Spleen (tissue), 11 donors: ENCODE results near the gene UIMC1. TPM values are rescaled to one million over a fixed set of nuclear protein-coding genes. Genes with fewer than 3 reads are reported as not detected.

ENCODE experiments used
- DNase-seq: peaks from one replicate; pipeline ENCODE4 v3.0.0-alpha.2; 2020
- H3K27ac ChIP-seq, 8 donors: fragments of 200-600 bp; sonication (generic) in 7 of 8; 1 replicate in 4 of 8; 2 replicates in 4 of 8; pipeline versions ENCODE4 v1.5.0 to v1.8.0; 2016 to 2021; ENCODE audit warnings: inconsistent platforms in 4 of 8, mild to moderate bottlenecking in 4 of 8, moderate library complexity in 1 of 8
- H3K27me3 ChIP-seq, 7 donors: fragments of 200-600 bp; sonication (generic) in 6 of 7; replicated peaks in 1 of 7; 1 replicate in 4 of 7; 2 replicates in 3 of 7; pipeline versions ENCODE4 v1.5.0 to v1.8.0; 2016 to 2021; ENCODE audit warnings: inconsistent platforms in 3 of 7, mild to moderate bottlenecking in 1 of 7
- H3K36me3 ChIP-seq, 6 donors: fragments of 200-600 bp; sonication (generic) in 5 of 6; 1 replicate in 4 of 6; 2 replicates in 2 of 6; pipeline versions ENCODE4 v1.5.0 to v1.8.0; 2016 to 2021; ENCODE audit warnings: inconsistent platforms in 2 of 6
- H3K4me1 ChIP-seq, 6 donors: fragments of 200-600 bp; sonication (generic) in 5 of 6; 1 replicate in 3 of 6; 2 replicates in 3 of 6; pipeline versions ENCODE4 v1.5.0 to v1.8.0; 2016 to 2021; ENCODE audit warnings: inconsistent platforms in 3 of 6
- H3K4me3 ChIP-seq, 8 donors: fragments of 200-600 bp; sonication (generic) in 7 of 8; 1 replicate in 4 of 8; 2 replicates in 4 of 8; pipeline versions ENCODE4 v1.5.0 to v1.8.0; 2016 to 2021; ENCODE audit warnings: inconsistent platforms in 4 of 8, mild to moderate bottlenecking in 4 of 8, moderate library complexity in 2 of 8
- H3K9me3 ChIP-seq, 8 donors: fragments of 200-600 bp; sonication (generic) in 7 of 8; 1 replicate in 4 of 8; 2 replicates in 4 of 8; pipeline versions ENCODE4 v1.5.0 to v1.8.0; 2016 to 2021; ENCODE audit warnings: inconsistent platforms in 4 of 8
- CTCF ChIP-seq, 11 experiments: fragments of 200-600 bp in 7 of 11; fragments of 450-650 bp in 4 of 11; sonication (generic) in 4 of 11; IDR thresholded peaks in 8 of 11; conservative IDR thresholded peaks in 3 of 11; 1 replicate in 7 of 11; 2 replicates in 4 of 11; pipeline versions ENCODE4 v1.4.0 to v1.8.0; 2016 to 2021; ENCODE audit warnings: antibody characterized with exemption in 11 of 11, inconsistent platforms in 4 of 11, mild to moderate bottlenecking in 1 of 11
- POLR2A ChIP-seq, 3 donors: fragments of 450-650 bp; IDR thresholded peaks; one replicate each; pipeline ENCODE4 v1.5.1; 2017; ENCODE audit warnings: antibody characterized with exemption in 3 of 3, mild to moderate bottlenecking in 1 of 3
- POLR2AphosphoS5 ChIP-seq, 3 donors: sonication (generic); formaldehyde crosslinking; IDR thresholded peaks; one replicate each; pipeline ENCODE4 v1.5.1; 2017; ENCODE audit warnings: antibody characterized with exemption in 3 of 3
- WGBS, 5 donors: extraction: QIAGEN DNeasy Blood & Tissue Kit in 3 of 5; methylation state at CpG; one replicate each; pipeline versions ENCODE4 v1.1.5 to v1.1.7; 2013 to 2018; 5-methylcytosine and 5-hydroxymethylcytosine counted together
- intact Hi-C: fragments of 100-400 bp; cut with DNase I; formaldehyde crosslinking; loops from one replicate; pipeline ENCODE4 v1.15.0; 2023; ENCODE audit warnings: low total_unique reads
- polyA plus RNA-seq, 3 donors: library from polyadenylated mRNA; stranded (reverse); fragments of 200-250 nt; gene quantifications; one replicate each; pipeline ENCODE4 v1.2.1, GENCODE V29; 2013
- total RNA-seq, 7 donors: library from RNA; depleted of rRNA in 3 of 7; stranded (reverse); fragments of >200 nt in 3 of 7; fragmentation: NEBNext Ultra II Directional in 4 of 7; extraction: Animal tissue kit (Norgen Biotek cat#: 25700) in 4 of 7; gene quantifications; one replicate each; pipeline versions ENCODE4 v1.1.0 to v1.2.1, GENCODE V29; 2016 to 2021
- donor health status: healthy with polysubstance abuse.
- donor health status: DM: no; HTN: no; CAD: no; lungs with moderate emphysema.
- donor health status: DM: no; HTN: no; CAD: no.
- donor health status: Bipolar disorder and iron deficiency.
- donor health status: healthy.
- donor health status: DM: no; HTN: no; CAD: no.
- donor health status: DM: yes; HTN: yes; CAD: no.

The UIMC1 gene
- total and polyA plus RNA-seq, 10 donors: 34.4 to 81.8 (median 53.8) TPM

DNA sequence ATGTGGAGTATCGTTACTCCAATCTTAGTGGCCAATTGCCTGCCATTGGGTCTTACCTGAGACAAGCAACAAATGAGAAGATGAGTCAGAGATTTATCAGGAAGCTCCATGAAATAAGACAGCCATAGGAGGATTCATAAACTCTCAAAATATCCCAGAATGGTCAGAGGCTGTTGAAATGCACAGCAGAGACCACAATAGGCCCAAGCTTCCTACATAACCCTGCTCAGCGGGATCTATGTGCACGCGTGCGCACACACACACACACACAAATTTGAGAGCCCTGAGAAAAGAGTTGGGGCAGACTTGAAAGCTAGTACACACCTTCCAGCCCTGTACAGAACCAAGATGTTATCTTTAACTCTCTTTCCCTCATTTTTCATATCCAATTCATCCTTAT, 9.8 kb downstream of the UIMC1 start:
- Histone ChIP-seq H3K27me3 (no peaks in the 10 kb centered on the region), H3K4me3 (peak overlapping the region in 1 of 8 donors; percentile 26), H3K36me3 (peaks cover 0 to 6% (median 0%) of the 10 kb centered on the region in 6 donors), H3K27ac (peak overlapping the region in 7 of 8 donors; percentile 73 to 91 (median 89)), H3K9me3 (peaks cover 0 to 8% (median 4%) of the 10 kb centered on the region in 8 donors), H3K4me1 (peaks cover 13 to 100% (median 60%) of the 10 kb centered on the region in 6 donors)
- intact Hi-C loops: no loop called here
- no peak for TF ChIP-seq POLR2A (IDR thresholded peaks at IDR 0.05)
- TF ChIP-seq POLR2AphosphoS5 (IDR thresholded peaks at IDR 0.05): no peak
- no peak for TF ChIP-seq CTCF (IDR thresholded peaks at IDR 0.05 in 8 of 11, conservative IDR thresholded peaks at IDR 0.05 in 3 of 11)
- no peak for DNase-seq
- 83 to 94% (median 89%) methylated on average over 5 of the region's 5 CpGs for WGBS, 5 donors

GRCh38 chr5:176995896-176996767, 10.4 kb downstream of the UIMC1 start:
- Histone ChIP-seq H3K9me3 (peaks cover 0 to 8% (median 4%) of the 10 kb centered on the region in 8 donors), H3K36me3 (peaks cover 0 to 6% (median 0%) of the 10 kb centered on the region in 6 donors), H3K4me3 (peak overlapping the region in 1 of 8 donors; percentile 26), H3K27me3 (no peaks in the 10 kb centered on the region), H3K4me1 (peaks cover 13 to 100% (median 58%) of the 10 kb centered on the region in 6 donors), H3K27ac (peak overlapping the region in 7 of 8 donors; percentile 73 to 91 (median 89))
- WGBS, 5 donors: 35 to 60% (median 47%) methylated on average over 4 of the region's 4 CpGs
- intact Hi-C loops: no loop called here
- TF ChIP-seq POLR2A (IDR thresholded peaks at IDR 0.05): no peak
- TF ChIP-seq POLR2AphosphoS5 (IDR thresholded peaks at IDR 0.05): no peak
- TF ChIP-seq CTCF (IDR thresholded peaks at IDR 0.05 in 8 of 11, conservative IDR thresholded peaks at IDR 0.05 in 3 of 11): no peak
- DNase-seq: no peak

- Histone ChIP-seq H3K4me3 (peak overlapping the region in 1 of 8 donors; percentile 56), H3K36me3 (peaks cover 0 to 5% (median 0%) of the 10 kb centered on the region in 6 donors), H3K27ac (peak overlapping the region in 7 of 8 donors; percentile 73 to 91 (median 89)), H3K4me1 (peaks cover 13 to 100% (median 57%) of the 10 kb centered on the region in 6 donors), H3K9me3 (peaks cover 0 to 8% (median 4%) of the 10 kb centered on the region in 8 donors), H3K27me3 (no peaks in the 10 kb centered on the region)
- no peak for DNase-seq
- intact Hi-C loops: no loop called here
- 68 to 87% (median 79%) methylated on average over 3 of the region's 3 CpGs for WGBS, 5 donors
- TF ChIP-seq CTCF (IDR thresholded peaks at IDR 0.05 in 8 of 11, conservative IDR thresholded peaks at IDR 0.05 in 3 of 11) (no peak), POLR2AphosphoS5 (IDR thresholded peaks at IDR 0.05) (no peak), POLR2A (IDR thresholded peaks at IDR 0.05) (no peak)
These were observed 11.5 kb downstream of the UIMC1 start for GRCh38 chr5:176995122-176995490.
